HCT116 (cell line): Measurements from ENCODE around the gene NSD2. TPM values are rescaled to one million over a fixed set of nuclear protein-coding genes. Genes with fewer than 3 reads are reported as not detected.

Experiments used
- ATAC-seq: fragments of 200-7000 bp; cut with Tn5 transposase; 2 replicates; pipeline ENCODE4 v1.9.1; 2020; ENCODE audit warnings: mild to moderate bottlenecking, moderate library complexity
- BruUV-seq: library from RNA; stranded (reverse); fragments of 400-500 nt; replicated peaks from 2 replicates; lab custom pipeline; 2021; lab: Mats Ljungman, UMichigan
- CTCF ChIA-PET: fragments of 300-600 bp; sonication (Branson Sonifier 250); formaldehyde crosslinking; loops from one replicate; lab custom pipeline; 2021; ENCODE audit warnings: antibody characterized with exemption; lab: Charles Lee
- POLR2A ChIA-PET: fragments of 300-600, 350-600 bp; sonication (Branson Sonifier 250); formaldehyde crosslinking; loops from one replicate; lab custom pipeline; 2021; ENCODE audit warnings: antibody characterized with exemption; lab: Charles Lee
- RAD21 ChIA-PET, 2 experiments: fragments of 300-600 bp; sonication (Branson Sonifier 250); formaldehyde crosslinking; loops; one replicate each; lab custom pipeline; 2023; ENCODE audit warnings: low total read pairs in 2 of 2; ENCODE audit not compliant: uncharacterized antibody in 2 of 2, unreplicated experiment in 2 of 2, low non-redundant PET in 1 of 2; lab: Charles Lee
- DNase-seq: peaks from one replicate; pipeline ENCODE4 v3.0.0-alpha.2; 2010; ENCODE audit warnings: low read depth, low spot score
- H2AFZ ChIP-seq: fragments of 200-600 bp; shearing (Covaris generic), sonication (generic); 2 replicates; pipeline ENCODE4 v1.6.1; 2017; ENCODE audit warnings: low read depth, mixed run types, mixed read lengths, antibody characterized with exemption, low read length; ENCODE audit not compliant: poor library complexity, severe bottlenecking
- H3K27ac ChIP-seq: 2 replicates; pipeline ENCODE4 v1.5.1; 2012; ENCODE audit warnings: low read depth, low read length
- H3K27me3 ChIP-seq: fragments of 200-600 bp; sonication (generic); 2 replicates; pipeline ENCODE4 v1.6.1; 2016; ENCODE audit warnings: mixed run types, low read length, mixed read lengths; ENCODE audit not compliant: insufficient read depth
- H3K36me3 ChIP-seq, 2 experiments: fragments of 200-500 bp in 1 of 2; fragments of 200-600 bp in 1 of 2; sonication (Bioruptor generic) in 1 of 2; sonication (generic) in 1 of 2; 2 replicates each; pipeline versions ENCODE4 v1.5.1 to v1.6.1; 2014 to 2016; ENCODE audit warnings: low read length in 2 of 2, inconsistent platforms in 1 of 2, mixed read lengths in 1 of 2, mixed run types in 1 of 2; ENCODE audit not compliant: insufficient read depth in 2 of 2, control insufficient read depth in 1 of 2
- H3K4me1 ChIP-seq, 2 experiments: fragments of 200-600 bp in 1 of 2; sonication (generic) in 1 of 2; 2 replicates each; pipeline versions ENCODE4 v1.5.1 to v1.6.1; 2012 to 2017; ENCODE audit warnings: low read length in 2 of 2, inconsistent platforms in 1 of 2, mild to moderate bottlenecking in 1 of 2, mixed read lengths in 1 of 2, mixed run types in 1 of 2, moderate library complexity in 1 of 2; ENCODE audit not compliant: insufficient read depth in 2 of 2, control insufficient read depth in 1 of 2
- H3K4me2 ChIP-seq: fragments of 200-600 bp; sonication (generic); 2 replicates; pipeline ENCODE4 v1.6.1; 2017; ENCODE audit warnings: mixed run types, low read length, mixed read lengths
- H3K4me3 ChIP-seq, 2 experiments: fragments of 200-600 bp in 1 of 2; sonication (generic) in 1 of 2; replicated peaks in 1 of 2; 2 replicates each; pipeline ENCODE4 v1.5.1; 2011 to 2016; ENCODE audit warnings: low read length in 2 of 2, control low read depth in 1 of 2, low read depth in 1 of 2, mild to moderate bottlenecking in 1 of 2, mixed read lengths in 1 of 2, mixed run types in 1 of 2
- H3K79me2 ChIP-seq: fragments of 200-600 bp; sonication (generic); 2 replicates; pipeline ENCODE4 v1.6.1; 2017; ENCODE audit warnings: mild to moderate bottlenecking, mixed run types, low read length, moderate library complexity, mixed read lengths; ENCODE audit not compliant: insufficient read depth
- H3K9ac ChIP-seq: fragments of 200-600 bp; sonication (generic); 2 replicates; pipeline ENCODE4 v1.6.1; 2016; ENCODE audit warnings: low read length, mixed read lengths
- H3K9me2 ChIP-seq: fragments of 200-600 bp; sonication (generic), shearing (Covaris generic); 2 replicates; pipeline ENCODE4 v1.6.1; 2017; ENCODE audit warnings: mixed run types, mild to moderate bottlenecking, moderate library complexity; ENCODE audit not compliant: insufficient read depth
- H3K9me3 ChIP-seq, 2 experiments: fragments of 200-500 bp in 1 of 2; fragments of 200-600 bp in 1 of 2; sonication (Bioruptor generic) in 1 of 2; sonication (generic) in 1 of 2; 2 replicates each; pipeline ENCODE4 v1.6.1; 2014 to 2017; ENCODE audit warnings: low read length in 2 of 2, mixed read lengths in 2 of 2, inconsistent platforms in 1 of 2, low read depth in 1 of 2, mild to moderate bottlenecking in 1 of 2, mixed run types in 1 of 2, moderate library complexity in 1 of 2; ENCODE audit not compliant: control insufficient read depth in 1 of 2, insufficient read depth in 1 of 2
- H4K20me1 ChIP-seq: fragments of 200-600 bp; sonication (generic), shearing (Covaris generic); 2 replicates; pipeline ENCODE4 v1.6.1; 2017; ENCODE audit warnings: mixed run types, mild to moderate bottlenecking, moderate library complexity; ENCODE audit not compliant: insufficient read depth
- ATF3 ChIP-seq: IDR thresholded peaks from 2 replicates; pipeline ENCODE4 v1.6.1; 2012
- CBX3 ChIP-seq: IDR thresholded peaks from 2 replicates; pipeline ENCODE4 v1.6.1; 2012; ENCODE audit warnings: low read depth
- CEBPB ChIP-seq: IDR thresholded peaks from 2 replicates; pipeline ENCODE4 v1.6.1; 2012; ENCODE audit warnings: low read depth
- ELF1 ChIP-seq: IDR thresholded peaks from 2 replicates; pipeline ENCODE4 v1.6.1; 2012; ENCODE audit warnings: low read depth, borderline replicate concordance
- EZH2 ChIP-seq: fragments of 200-600 bp; sonication (generic); IDR thresholded peaks from 2 replicates; pipeline ENCODE4 v1.6.1; 2017; ENCODE audit warnings: antibody characterized with exemption, mixed run types
- EZH2phosphoT487 ChIP-seq: fragments of 200-600 bp; IDR thresholded peaks from 2 replicates; pipeline ENCODE4 v1.6.1; 2018; ENCODE audit warnings: antibody characterized with exemption, borderline replicate concordance
- FOSL1 ChIP-seq: IDR thresholded peaks from 2 replicates; pipeline ENCODE4 v1.6.1; 2012; ENCODE audit warnings: low read depth
- JUND ChIP-seq: IDR thresholded peaks from 2 replicates; pipeline ENCODE4 v1.6.1; 2012
- POLR2A ChIP-seq: IDR thresholded peaks from 2 replicates; pipeline ENCODE4 v1.7.0; 2011; ENCODE audit warnings: borderline replicate concordance; ENCODE audit not compliant: insufficient read depth, insufficient read length; ENCODE audit errors: extremely low read depth
- POLR2AphosphoS5 ChIP-seq: IDR thresholded peaks from 2 replicates; pipeline ENCODE4 v1.6.1; 2011; ENCODE audit warnings: mild to moderate bottlenecking, low read depth, low read length, moderate library complexity
- RAD21 ChIP-seq: IDR thresholded peaks from 2 replicates; pipeline ENCODE4 v1.6.1; 2012; ENCODE audit warnings: low read depth, mild to moderate bottlenecking
- REST ChIP-seq: IDR thresholded peaks from 2 replicates; pipeline ENCODE4 v1.6.1; 2012; ENCODE audit warnings: low read depth
- SIN3A ChIP-seq: IDR thresholded peaks from 2 replicates; pipeline ENCODE4 v1.6.1; 2012; ENCODE audit warnings: low read depth
- SP1 ChIP-seq: IDR thresholded peaks from 2 replicates; pipeline ENCODE4 v1.6.1; 2012; ENCODE audit warnings: low read depth
- SRF ChIP-seq: IDR thresholded peaks from 2 replicates; pipeline ENCODE4 v1.6.1; 2012; ENCODE audit warnings: low read depth
- YY1 ChIP-seq: IDR thresholded peaks from 2 replicates; pipeline ENCODE4 v1.6.1; 2011; ENCODE audit warnings: low read length, low read depth, moderate library complexity, mild to moderate bottlenecking; ENCODE audit not compliant: insufficient replicate concordance; ENCODE audit errors: extremely low read depth
- ZFX ChIP-seq: fragments of 450-650 bp; IDR thresholded peaks from 2 replicates; pipeline ENCODE4 v1.6.1; 2017
- ZNF274 ChIP-seq: fragments of 200-500 bp; sonication (Bioruptor generic); IDR thresholded peaks from 2 replicates; pipeline ENCODE4 v1.6.1; 2014; ENCODE audit warnings: mild to moderate bottlenecking, low read depth, low read length, inconsistent platforms
- intact Hi-C: fragments of 100-400 bp; cut with micrococcal nuclease; formaldehyde crosslinking; loops from 2 replicates; pipeline ENCODE4 v1.10.0; 2022
- total RNA-seq: library from RNA; stranded (reverse); gene quantifications from one replicate; pipeline ENCODE4 v1.2.1, GENCODE V29; 2021; ENCODE audit not compliant: unreplicated experiment
- TF ChIP-seq, protein P1 (sequence below): IDR thresholded peaks from 2 replicates; pipeline ENCODE4 v1.6.1; 2011; ENCODE audit warnings: mild to moderate bottlenecking, low read length, moderate library complexity; ENCODE audit not compliant: insufficient replicate concordance; ENCODE audit errors: extremely low read depth
- TF ChIP-seq, protein P2 (sequence below): IDR thresholded peaks from 2 replicates; pipeline ENCODE4 v1.6.1; 2012

The NSD2 gene
- total RNA-seq, 1 experiment from 2014 or later: 145 TPM

DNA sequence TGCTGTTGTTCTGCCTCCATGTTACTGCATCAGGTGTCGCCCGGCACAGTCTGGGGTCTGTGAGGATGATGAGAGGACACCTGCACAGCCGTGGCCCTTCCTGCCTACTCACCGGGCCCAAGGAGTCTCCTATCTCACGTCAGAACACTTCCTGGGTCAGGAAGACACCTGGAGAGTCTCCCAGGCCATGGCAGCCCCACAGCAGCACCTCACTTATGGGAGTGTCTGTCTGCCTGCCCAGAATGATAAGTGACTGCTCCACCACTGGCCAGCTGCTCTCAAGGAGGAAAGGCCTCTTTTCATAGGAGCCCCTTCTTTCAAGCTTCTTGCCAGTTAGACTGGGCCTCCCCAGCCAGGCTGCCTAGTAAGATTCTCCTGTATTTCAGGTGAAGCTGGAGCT, 81.5 kb downstream of the NSD2 start:
- CTCF ChIA-PET: no interaction called here

More for the DNA sequence above, 81.5 kb downstream of the NSD2 start:
- intact Hi-C loops: no loop called here
- Histone ChIP-seq H2AFZ (no peak overlapping the region), H3K9ac (no peak overlapping the region), H3K36me3 (peaks cover 23 to 53% of the 10 kb centered on the region in 2 experiments), H3K4me2 (no peak overlapping the region), H3K79me2 (peaks cover 14% of the 10 kb centered on the region), H3K4me1 (no peaks in the 10 kb centered on the region), H3K4me3 (no peak overlapping the region), H3K9me3 (no peaks in the 10 kb centered on the region), H3K9me2 (no peaks in the 10 kb centered on the region), H3K27ac (no peak overlapping the region), H3K27me3 (no peaks in the 10 kb centered on the region), H4K20me1 (0 out of 2 replicates have a peak, but pooled peaks cover 2% of the 10 kb centered on the region)
- no peak for DNase-seq
- no TSS peak for BruUV-seq
- TF ChIP-seq POLR2AphosphoS5: no peak
- TF ChIP-seq FOSL1: no peak
- no peak for TF ChIP-seq RAD21
- no peak for TF ChIP-seq ELF1
- no peak for TF ChIP-seq ZNF274
- no peak for TF ChIP-seq POLR2A
- no peak for TF ChIP-seq SP1
- TF ChIP-seq, protein P1, sequence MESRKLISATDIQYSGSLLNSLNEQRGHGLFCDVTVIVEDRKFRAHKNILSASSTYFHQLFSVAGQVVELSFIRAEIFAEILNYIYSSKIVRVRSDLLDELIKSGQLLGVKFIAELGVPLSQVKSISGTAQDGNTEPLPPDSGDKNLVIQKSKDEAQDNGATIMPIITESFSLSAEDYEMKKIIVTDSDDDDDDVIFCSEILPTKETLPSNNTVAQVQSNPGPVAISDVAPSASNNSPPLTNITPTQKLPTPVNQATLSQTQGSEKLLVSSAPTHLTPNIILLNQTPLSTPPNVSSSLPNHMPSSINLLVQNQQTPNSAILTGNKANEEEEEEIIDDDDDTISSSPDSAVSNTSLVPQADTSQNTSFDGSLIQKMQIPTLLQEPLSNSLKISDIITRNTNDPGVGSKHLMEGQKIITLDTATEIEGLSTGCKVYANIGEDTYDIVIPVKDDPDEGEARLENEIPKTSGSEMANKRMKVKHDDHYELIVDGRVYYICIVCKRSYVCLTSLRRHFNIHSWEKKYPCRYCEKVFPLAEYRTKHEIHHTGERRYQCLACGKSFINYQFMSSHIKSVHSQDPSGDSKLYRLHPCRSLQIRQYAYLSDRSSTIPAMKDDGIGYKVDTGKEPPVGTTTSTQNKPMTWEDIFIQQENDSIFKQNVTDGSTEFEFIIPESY: no peak
- no peak for TF ChIP-seq REST
- no peak for TF ChIP-seq CBX3
- no peak for TF ChIP-seq CEBPB
- TF ChIP-seq EZH2: no peak
- no peak for TF ChIP-seq JUND
- no peak for TF ChIP-seq SIN3A
- TF ChIP-seq SRF: no peak
- no peak for TF ChIP-seq EZH2phosphoT487
- TF ChIP-seq, protein P2, sequence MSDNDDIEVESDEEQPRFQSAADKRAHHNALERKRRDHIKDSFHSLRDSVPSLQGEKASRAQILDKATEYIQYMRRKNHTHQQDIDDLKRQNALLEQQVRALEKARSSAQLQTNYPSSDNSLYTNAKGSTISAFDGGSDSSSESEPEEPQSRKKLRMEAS: no peak
- TF ChIP-seq YY1: no peak
- no peak for TF ChIP-seq ZFX
- TF ChIP-seq ATF3: no peak
- RAD21 ChIA-PET: no interaction called here
- POLR2A ChIA-PET: no interaction called here
- ATAC-seq: no peak
